Measurements from ENCODE around the gene TSPEAR.

- TF ChIP-seq CTCF (IDR thresholded peaks at IDR 0.05) (no peak), EZH2 (IDR thresholded peaks at IDR 0.05; ENCODE audit: borderline replicate concordance, insufficient read depth, low read depth, low read length, poor library complexity, severe bottlenecking) (no peak)
These were observed 261.0 kb downstream of the TSPEAR start for GRCh38 chr21:44450402-44450801.

Data from B cell (primary cell).